A549 (cell line): ENCODE data around the gene TPM4. TPM values are rescaled to one million over a fixed set of nuclear protein-coding genes. Genes with fewer than 3 reads are reported as not detected.

Experiments
- ATAC-seq, 2 experiments: fragments of 200-7000 bp in 1 of 2; fragments of >200 bp in 1 of 2; cut with Nextera tagmentation in 1 of 2; cut with Tn5 transposase in 1 of 2; 3 replicates each; pipeline versions ENCODE4 v1.8.0 to v1.9.1; 2018 to 2020; ENCODE audit warnings: mild to moderate bottlenecking in 1 of 2, moderate library complexity in 1 of 2
- CTCF ChIA-PET: fragments of 300-600 bp; sonication (Branson Sonifier 250); formaldehyde crosslinking; extraction: SDS; loops from one replicate; lab custom pipeline; 2021; ENCODE audit warnings: antibody characterized with exemption, inconsistent platforms; lab: Yijun Ruan, JAX
- POLR2A ChIA-PET: fragments of 350-600 bp; formaldehyde crosslinking; extraction: SDS; loops from one replicate; lab custom pipeline; 2021; ENCODE audit warnings: antibody characterized with exemption, inconsistent platforms; lab: Yijun Ruan, JAX
- DNase-seq, 2 experiments: peaks; one replicate each; pipeline versions ENCODE4 v3.0.0 to v3.0.0-alpha.2; 2011 to 2016; ENCODE audit warnings: low read depth in 1 of 2, low spot score in 1 of 2
- FAIRE-seq: peaks from 2 replicates; lab custom pipeline; 2011; peaks lifted over from hg19 to GRCh38; lab: Jason Lieb, UNC
- H3K27ac ChIP-seq, 2 experiments: fragments of >200 bp; sonication (Bioruptor Twin); formaldehyde crosslinking; 3 replicates each; pipeline ENCODE4 v1.5.1; 2016 to 2017
- H3K4me1 ChIP-seq: fragments of >200 bp; sonication (Bioruptor Twin); formaldehyde crosslinking; 3 replicates; pipeline ENCODE4 v1.6.1; 2016
- H3K4me2 ChIP-seq: fragments of >200 bp; sonication (Bioruptor Twin); formaldehyde crosslinking; 3 replicates; pipeline ENCODE4 v1.6.1; 2016
- H3K4me3 ChIP-seq: fragments of >200 bp; sonication (Bioruptor Twin); formaldehyde crosslinking; 3 replicates; pipeline ENCODE4 v1.5.1; 2016
- H3K9me3 ChIP-seq: fragments of >200 bp; sonication (Bioruptor Twin); formaldehyde crosslinking; 3 replicates; pipeline ENCODE4 v1.6.1; 2016
- CBX8 ChIP-seq: fragments of 200-600 bp; sonication (generic); IDR thresholded peaks from 2 replicates; pipeline ENCODE4 v1.6.1; 2016
- CHD4 ChIP-seq: fragments of 200-600 bp; sonication (generic); IDR thresholded peaks from 2 replicates; pipeline ENCODE4 v1.6.1; 2016; ENCODE audit warnings: antibody characterized with exemption, mild to moderate bottlenecking, borderline replicate concordance
- EP300 ChIP-seq, 2 experiments: fragments of >200 bp; sonication (Bioruptor Twin); formaldehyde crosslinking; IDR thresholded peaks; 2 replicates in 1 of 2; 3 replicates in 1 of 2; pipeline ENCODE4 v1.6.1; 2016 to 2017
- ESRRA ChIP-seq: fragments of 150-350 bp; IDR thresholded peaks from 2 replicates; pipeline ENCODE4 v1.6.1; 2014; ENCODE audit warnings: mild to moderate bottlenecking, low read length, borderline replicate concordance
- FOSB ChIP-seq: fragments of 250-450 bp; sonication (Bioruptor Pico); IDR thresholded peaks from 2 replicates; pipeline ENCODE4 v1.5.0; 2020; ENCODE audit warnings: mild to moderate bottlenecking, moderate library complexity
- FOSL2 ChIP-seq, 2 experiments: fragments of 450-650 bp in 1 of 2; fragments of >200 bp in 1 of 2; sonication (Bioruptor Twin) in 1 of 2; formaldehyde crosslinking; IDR thresholded peaks; 2 replicates each; pipeline versions ENCODE4 v1.5.0 to v1.6.1; 2016 to 2020; ENCODE audit warnings: mild to moderate bottlenecking in 1 of 2, moderate library complexity in 1 of 2
- HDAC2 ChIP-seq: fragments of 200-600 bp; sonication (generic); IDR thresholded peaks from 2 replicates; pipeline ENCODE4 v1.6.1; 2016
- HOXB13 ChIP-seq: fragments of 250-450 bp; sonication (Bioruptor Pico); IDR thresholded peaks from 2 replicates; pipeline ENCODE4 v1.5.0; 2020; ENCODE audit warnings: low read depth, mild to moderate bottlenecking, moderate library complexity
- HOXB5 ChIP-seq: fragments of 250-450 bp; sonication (Bioruptor Pico); IDR thresholded peaks from 2 replicates; pipeline ENCODE4 v1.5.0; 2020; ENCODE audit warnings: mild to moderate bottlenecking, moderate library complexity
- JUN ChIP-seq, 2 experiments: fragments of >200 bp; sonication (Bioruptor Twin); formaldehyde crosslinking; IDR thresholded peaks; 2 replicates in 1 of 2; 3 replicates in 1 of 2; pipeline ENCODE4 v1.6.1; 2016 to 2017
- JUNB ChIP-seq: fragments of >200 bp; sonication (Bioruptor Twin); formaldehyde crosslinking; IDR thresholded peaks from 2 replicates; pipeline ENCODE4 v1.6.1; 2016
- KDM1A ChIP-seq: fragments of 200-600 bp; sonication (generic); IDR thresholded peaks from 2 replicates; pipeline ENCODE4 v1.6.1; 2016; ENCODE audit warnings: low read depth, mild to moderate bottlenecking
- KDM5A ChIP-seq: fragments of 200-600 bp; sonication (generic); IDR thresholded peaks from 2 replicates; pipeline ENCODE4 v1.6.1; 2016; ENCODE audit warnings: antibody characterized with exemption, mild to moderate bottlenecking
- MAFK ChIP-seq: fragments of 450-650 bp; IDR thresholded peaks from 2 replicates; pipeline ENCODE4 v1.6.1; 2014; ENCODE audit not compliant: partially characterized antibody
- MAZ ChIP-seq: fragments of 150-350 bp; IDR thresholded peaks from 2 replicates; pipeline ENCODE4 v1.6.1; 2014; ENCODE audit warnings: antibody characterized with exemption, low read depth, low read length, borderline replicate concordance
- POLR2A ChIP-seq: IDR thresholded peaks from 2 replicates; pipeline ENCODE4 v1.6.1; 2012; ENCODE audit warnings: mild to moderate bottlenecking, low read length
- POLR2AphosphoS2 ChIP-seq: conservative IDR thresholded peaks from 2 replicates; pipeline ENCODE4 v1.6.1; 2012; ENCODE audit warnings: low read length, improper control_type of control experiment, inconsistent platforms
- RAD21 ChIP-seq, 2 experiments: fragments of >200 bp in 1 of 2; sonication (Bioruptor Twin) in 1 of 2; formaldehyde crosslinking in 1 of 2; IDR thresholded peaks in 1 of 2; conservative IDR thresholded peaks in 1 of 2; 2 replicates in 1 of 2; 3 replicates in 1 of 2; pipeline ENCODE4 v1.6.1; 2012 to 2018; ENCODE audit warnings: inconsistent platforms in 1 of 2
- RARB ChIP-seq: fragments of 250-450 bp; sonication (Bioruptor Pico); IDR thresholded peaks from 2 replicates; pipeline ENCODE4 v1.8.0; 2021; ENCODE audit warnings: mild to moderate bottlenecking, moderate library complexity
- RFX5 ChIP-seq: fragments of 450-650 bp; IDR thresholded peaks from 2 replicates; pipeline ENCODE4 v1.7.1; 2014; ENCODE audit warnings: antibody characterized with exemption, mild to moderate bottlenecking, moderate library complexity
- TP53 ChIP-seq: fragments of 250-450 bp; sonication (Bioruptor Pico); IDR thresholded peaks from 2 replicates; pipeline ENCODE4 v1.5.0; 2021; ENCODE audit warnings: mild to moderate bottlenecking, moderate library complexity
- ZC3H11A ChIP-seq: fragments of 450-650 bp; IDR thresholded peaks from 2 replicates; pipeline ENCODE4 v1.6.1; 2014; ENCODE audit warnings: antibody characterized with exemption, mild to moderate bottlenecking
- ZNF302 ChIP-seq: fragments of 250-450 bp; sonication (Bioruptor Pico); IDR thresholded peaks from 2 replicates; pipeline ENCODE4 v1.9.0; 2021; ENCODE audit warnings: inconsistent platforms, mild to moderate bottlenecking, moderate library complexity
- WGBS: methylation state at CpG from one replicate; pipeline ENCODE4 v1.1.6; 2017; ENCODE audit errors: missing lambda C conversion rate; 5-methylcytosine and 5-hydroxymethylcytosine counted together
- polyA plus RNA-seq, 4 experiments: library from polyadenylated mRNA; depleted of rRNA in 3 of 4; stranded (reverse); fragments of >200 nt; fragmentation: RNase III in 1 of 4; extraction: RNeasy Plus Mini Kit Qiagen cat#74134 plus additional on column Dnase treatment in 1 of 4; gene quantifications; 2 replicates in 3 of 4; 3 replicates in 1 of 4; pipeline ENCODE4 v1.2.3, GENCODE V29; 2011 to 2017
- TF ChIP-seq, protein P1 (sequence below): fragments of >200 bp; sonication (Bioruptor Twin); formaldehyde crosslinking; IDR thresholded peaks from 2 replicates; pipeline ENCODE4 v1.6.1; 2016
- TF ChIP-seq, protein P2 (sequence below): fragments of 150-350 bp; IDR thresholded peaks from 2 replicates; pipeline ENCODE4 v1.6.1; 2014; ENCODE audit warnings: low read depth, mild to moderate bottlenecking, low read length
- TF ChIP-seq, protein P3 (sequence below): fragments of 450-650 bp; IDR thresholded peaks from 2 replicates; pipeline ENCODE4 v1.6.1; 2014; ENCODE audit warnings: antibody characterized with exemption
- TF ChIP-seq, protein P4 (sequence below): IDR thresholded peaks from 2 replicates; pipeline ENCODE4 v1.6.1; 2012
- TF ChIP-seq, protein P5 (sequence below): IDR thresholded peaks from 2 replicates; pipeline ENCODE4 v1.6.1; 2012; ENCODE audit warnings: low read depth, borderline replicate concordance
- TF ChIP-seq, protein P6 (sequence below): fragments of >200 bp; sonication (Bioruptor Twin); formaldehyde crosslinking; IDR thresholded peaks from 3 replicates; pipeline ENCODE4 v1.6.1; 2016

Gene TPM4
- polyA plus RNA-seq, 2 of the 4 experiments (the other 2 are of a cell fraction) = 777 to 860 TPM

DNA sequence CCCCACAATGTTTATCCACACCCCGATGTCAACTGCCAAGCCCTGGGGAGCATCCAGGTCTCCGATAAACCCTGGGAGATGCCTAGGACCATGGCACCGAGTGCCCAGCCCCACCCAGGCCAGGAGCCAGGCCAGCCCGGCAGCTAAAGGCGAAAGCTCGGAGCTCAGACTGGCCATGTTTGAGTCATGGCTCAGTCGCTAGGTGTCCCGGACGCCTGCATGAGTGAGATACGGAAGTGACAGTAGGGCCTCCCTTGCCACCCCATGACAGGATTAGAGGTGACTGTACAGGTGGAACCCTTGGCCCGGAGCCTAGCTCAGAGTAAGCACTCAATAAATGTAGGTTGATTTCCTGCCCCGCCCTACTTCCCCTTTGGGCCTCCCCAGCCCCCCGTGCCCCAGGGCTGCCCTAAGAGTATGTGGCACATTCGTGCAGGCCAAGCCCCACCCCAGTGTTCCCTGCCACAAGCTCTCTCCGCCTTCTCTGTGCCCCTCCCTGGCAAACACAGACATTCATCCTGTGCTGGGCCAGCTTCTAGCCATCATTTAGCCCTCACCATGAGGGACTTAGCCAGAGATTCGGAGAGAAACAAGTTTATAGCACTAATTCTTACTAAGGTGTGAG is 5.8 kb upstream of the TPM4 start:
- Histone ChIP-seq H3K4me2 (peak overlapping the region; percentile 63), H3K4me3 (no peak overlapping the region), H3K27ac (peak overlapping the region; percentile 80 to 90), H3K4me1 (peaks cover 41% of the 10 kb centered on the region), H3K9me3 (no peaks in the 10 kb centered on the region)
- no peak for TF ChIP-seq KDM5A
- TF ChIP-seq, protein P1, sequence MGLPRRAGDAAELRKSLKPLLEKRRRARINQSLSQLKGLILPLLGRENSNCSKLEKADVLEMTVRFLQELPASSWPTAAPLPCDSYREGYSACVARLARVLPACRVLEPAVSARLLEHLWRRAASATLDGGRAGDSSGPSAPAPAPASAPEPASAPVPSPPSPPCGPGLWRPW = no peak
- TF ChIP-seq, protein P2, sequence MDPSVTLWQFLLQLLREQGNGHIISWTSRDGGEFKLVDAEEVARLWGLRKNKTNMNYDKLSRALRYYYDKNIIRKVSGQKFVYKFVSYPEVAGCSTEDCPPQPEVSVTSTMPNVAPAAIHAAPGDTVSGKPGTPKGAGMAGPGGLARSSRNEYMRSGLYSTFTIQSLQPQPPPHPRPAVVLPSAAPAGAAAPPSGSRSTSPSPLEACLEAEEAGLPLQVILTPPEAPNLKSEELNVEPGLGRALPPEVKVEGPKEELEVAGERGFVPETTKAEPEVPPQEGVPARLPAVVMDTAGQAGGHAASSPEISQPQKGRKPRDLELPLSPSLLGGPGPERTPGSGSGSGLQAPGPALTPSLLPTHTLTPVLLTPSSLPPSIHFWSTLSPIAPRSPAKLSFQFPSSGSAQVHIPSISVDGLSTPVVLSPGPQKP = no peak
- no peak for TF ChIP-seq JUN (IDR thresholded peaks at IDR 0.05)
- TF ChIP-seq, protein P3, sequence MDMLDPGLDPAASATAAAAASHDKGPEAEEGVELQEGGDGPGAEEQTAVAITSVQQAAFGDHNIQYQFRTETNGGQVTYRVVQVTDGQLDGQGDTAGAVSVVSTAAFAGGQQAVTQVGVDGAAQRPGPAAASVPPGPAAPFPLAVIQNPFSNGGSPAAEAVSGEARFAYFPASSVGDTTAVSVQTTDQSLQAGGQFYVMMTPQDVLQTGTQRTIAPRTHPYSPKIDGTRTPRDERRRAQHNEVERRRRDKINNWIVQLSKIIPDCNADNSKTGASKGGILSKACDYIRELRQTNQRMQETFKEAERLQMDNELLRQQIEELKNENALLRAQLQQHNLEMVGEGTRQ = no peak
- TF ChIP-seq POLR2A = no peak
- no peak for TF ChIP-seq ESRRA
- TF ChIP-seq EP300 (IDR thresholded peaks at IDR 0.05) = no peak
- TF ChIP-seq HOXB13 = no peak
- TF ChIP-seq TP53 (CRISPR knock-in tag) = no peak
- TF ChIP-seq MAFK = no peak
- no peak for TF ChIP-seq JUNB
- TF ChIP-seq, protein P4, sequence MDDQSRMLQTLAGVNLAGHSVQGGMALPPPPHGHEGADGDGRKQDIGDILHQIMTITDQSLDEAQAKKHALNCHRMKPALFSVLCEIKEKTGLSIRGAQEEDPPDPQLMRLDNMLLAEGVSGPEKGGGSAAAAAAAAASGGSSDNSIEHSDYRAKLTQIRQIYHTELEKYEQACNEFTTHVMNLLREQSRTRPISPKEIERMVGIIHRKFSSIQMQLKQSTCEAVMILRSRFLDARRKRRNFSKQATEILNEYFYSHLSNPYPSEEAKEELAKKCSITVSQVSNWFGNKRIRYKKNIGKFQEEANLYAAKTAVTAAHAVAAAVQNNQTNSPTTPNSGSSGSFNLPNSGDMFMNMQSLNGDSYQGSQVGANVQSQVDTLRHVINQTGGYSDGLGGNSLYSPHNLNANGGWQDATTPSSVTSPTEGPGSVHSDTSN = no peak
- TF ChIP-seq RFX5 = no peak
- no peak for TF ChIP-seq HOXB5
- no peak for TF ChIP-seq RARB (CRISPR knock-in tag)
- TF ChIP-seq, protein P5, sequence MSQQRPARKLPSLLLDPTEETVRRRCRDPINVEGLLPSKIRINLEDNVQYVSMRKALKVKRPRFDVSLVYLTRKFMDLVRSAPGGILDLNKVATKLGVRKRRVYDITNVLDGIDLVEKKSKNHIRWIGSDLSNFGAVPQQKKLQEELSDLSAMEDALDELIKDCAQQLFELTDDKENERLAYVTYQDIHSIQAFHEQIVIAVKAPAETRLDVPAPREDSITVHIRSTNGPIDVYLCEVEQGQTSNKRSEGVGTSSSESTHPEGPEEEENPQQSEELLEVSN = no peak
- TF ChIP-seq HDAC2 = no peak
- DNase-seq = peak; percentile 58 to 84
- CTCF ChIA-PET = interaction anchor here (0.9 to 6.9 kb wide), 5 partner anchors 8 to 115 kb away, joined by 3 to 36 read pairs (median 4); partner anchors contain the start of gene FAM32A
- WGBS = 60% methylated on average over 1 of the region's 16 CpGs
- POLR2A ChIA-PET = no interaction called here
- ATAC-seq = peak; percentile 69 to 71
- no peak for FAIRE-seq

DNA sequence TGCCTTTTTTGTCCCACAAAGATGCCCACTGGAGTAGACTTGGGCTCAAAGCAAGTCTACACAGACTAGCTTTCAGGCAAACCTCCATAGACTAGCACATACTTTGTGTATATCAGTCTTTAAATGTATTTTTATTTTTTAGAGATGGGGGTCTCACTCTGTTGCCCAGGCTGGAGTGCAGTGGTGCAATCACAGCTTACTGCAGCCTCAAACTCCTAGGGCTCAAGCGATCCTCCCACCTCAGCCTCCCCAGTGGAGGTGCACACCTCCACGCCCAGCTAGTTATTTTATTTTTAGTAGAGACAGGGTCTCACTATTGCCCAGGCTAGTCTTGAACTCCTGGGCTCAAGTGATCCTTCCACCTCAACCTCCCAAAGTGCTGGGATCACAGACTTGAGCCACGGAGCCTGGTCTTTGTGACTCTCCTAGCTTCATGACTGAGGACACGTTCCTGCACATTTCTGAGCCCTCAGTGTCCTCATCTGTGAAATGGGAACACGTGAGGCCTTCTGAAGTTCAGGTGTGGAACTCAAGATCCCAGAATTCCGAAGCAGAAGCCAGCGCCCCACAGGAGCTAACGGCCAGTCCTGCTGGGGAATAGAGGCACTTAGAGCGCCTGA is 5.1 kb upstream of the TPM4 start:
- Histone ChIP-seq H3K9me3 (no peaks in the 10 kb centered on the region), H3K4me1 (peaks cover 42% of the 10 kb centered on the region), H3K4me2 (peak overlapping the region; percentile 63), H3K27ac (peak overlapping the region; percentile 80 to 90), H3K4me3 (no peak overlapping the region)
- DNase-seq (no peak), FAIRE-seq (no peak), ATAC-seq (no peak)
- WGBS = 85% methylated on average over 6 of the region's 9 CpGs
- CTCF ChIA-PET = interaction anchor here (0.9 to 6.9 kb wide), 5 partner anchors 9 to 114 kb away, joined by 3 to 36 read pairs (median 4); partner anchors contain the start of gene FAM32A
- POLR2A ChIA-PET = no interaction called here
- TF ChIP-seq MAZ = no peak
- no peak for TF ChIP-seq POLR2AphosphoS2
- TF ChIP-seq, protein P6, sequence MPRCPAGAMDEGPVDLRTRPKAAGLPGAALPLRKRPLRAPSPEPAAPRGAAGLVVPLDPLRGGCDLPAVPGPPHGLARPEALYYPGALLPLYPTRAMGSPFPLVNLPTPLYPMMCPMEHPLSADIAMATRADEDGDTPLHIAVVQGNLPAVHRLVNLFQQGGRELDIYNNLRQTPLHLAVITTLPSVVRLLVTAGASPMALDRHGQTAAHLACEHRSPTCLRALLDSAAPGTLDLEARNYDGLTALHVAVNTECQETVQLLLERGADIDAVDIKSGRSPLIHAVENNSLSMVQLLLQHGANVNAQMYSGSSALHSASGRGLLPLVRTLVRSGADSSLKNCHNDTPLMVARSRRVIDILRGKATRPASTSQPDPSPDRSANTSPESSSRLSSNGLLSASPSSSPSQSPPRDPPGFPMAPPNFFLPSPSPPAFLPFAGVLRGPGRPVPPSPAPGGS = no peak
- TF ChIP-seq FOSB (CRISPR knock-in tag) = no peak
- no peak for TF ChIP-seq KDM1A
- TF ChIP-seq, protein P3 = no peak
- TF ChIP-seq ZNF302 (CRISPR knock-in tag) = no peak
- no peak for TF ChIP-seq RARB (CRISPR knock-in tag)
- TF ChIP-seq ZC3H11A = no peak
- no peak for TF ChIP-seq JUNB
- TF ChIP-seq CHD4 = no peak
- TF ChIP-seq FOSL2 (IDR thresholded peaks at IDR 0.05) = no peak
- no peak for TF ChIP-seq FOSL2 (CRISPR knock-in tag; IDR thresholded peaks at IDR 0.05)
- TF ChIP-seq, protein P2 = no peak
- no peak for TF ChIP-seq EP300 (IDR thresholded peaks at IDR 0.05)
- no peak for TF ChIP-seq HOXB5
- TF ChIP-seq RAD21 (conservative IDR thresholded peaks at IDR 0.05 in 1 of 2, IDR thresholded peaks at IDR 0.05 in 1 of 2) = no peak
- no peak for TF ChIP-seq CBX8
- TF ChIP-seq, protein P1 = no peak
